ENCODE measurements around the gene ZNF263. TPM values are rescaled to one million over a fixed set of nuclear protein-coding genes. Genes with fewer than 3 reads are reported as not detected.
A peak's percentile ranks its signal among the peaks of the same experiment; 100 is the strongest.

The ZNF263 gene
- polyA plus RNA-seq, 1 of the 3 experiments (the other 2 are of a cell fraction) = 13.7 TPM

DNA sequence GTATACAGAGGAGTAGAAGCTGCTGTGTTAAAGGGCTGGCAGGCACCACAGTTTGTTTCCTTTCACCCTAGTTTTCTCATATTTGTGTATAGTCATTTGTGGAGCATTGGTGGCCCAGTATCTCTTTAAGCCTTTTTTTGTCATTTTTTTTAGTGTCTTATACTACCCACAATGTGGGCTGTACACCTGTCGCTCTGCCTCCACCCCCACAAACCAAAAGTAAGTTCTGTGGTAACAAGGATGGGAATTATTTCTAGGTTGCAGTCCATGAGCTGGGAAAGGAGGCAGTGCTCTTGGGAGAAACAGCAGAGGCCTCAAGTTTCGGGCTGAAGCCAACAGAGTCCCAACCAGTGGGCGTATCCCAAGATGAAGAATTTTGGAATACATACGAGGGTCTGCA lies 28.2 kb downstream of the ZNF263 start:
- no peaks in the 10 kb centered on the region for H3K27me3 ChIP-seq (ENCODE audit: insufficient read depth)
- peaks cover 11% of the 10 kb centered on the region for H3K9me3 ChIP-seq
- ChIA-PET CTCF (interaction anchor here (0.7 to 0.8 kb wide), 2 partner anchors 15 to 182 kb away, joined by 3 read pairs; no protein-coding TSS in a partner anchor), POLR2A (no interaction called here)
- H3K79me2 ChIP-seq (ENCODE audit: insufficient read depth) = no peaks in the 10 kb centered on the region
- H3K4me1 ChIP-seq (ENCODE audit: control insufficient read depth in 1 of 2, insufficient read depth in 2 of 2, low read depth in 1 of 2, low read length in 1 of 2) = no peaks in the 10 kb centered on the region
- peaks cover 20 to 46% of the 10 kb centered on the region in 2 experiments for H3K36me3 ChIP-seq (replicated peaks in 1 of 2; ENCODE audit: control insufficient read depth in 1 of 2, insufficient read depth in 2 of 2, low read length in 1 of 2)
- no peaks in the 10 kb centered on the region for H3F3A ChIP-seq (replicated peaks; ENCODE audit: insufficient read depth)
- no peak for DNase-seq
- no peak overlapping the region for H3K9ac ChIP-seq
- H3K9me2 ChIP-seq = no peaks in the 10 kb centered on the region
- no peak overlapping the region for H3K4me3 ChIP-seq (ENCODE audit: low read depth in 2 of 2, low read length in 1 of 2)
- WGBS (ENCODE audit: low lambda C conversion rate) = 85% methylated on average over 4 of the region's 4 CpGs
- H4K20me1 ChIP-seq (ENCODE audit: insufficient read depth) = no peaks in the 10 kb centered on the region
- TF ChIP-seq, protein P1, sequence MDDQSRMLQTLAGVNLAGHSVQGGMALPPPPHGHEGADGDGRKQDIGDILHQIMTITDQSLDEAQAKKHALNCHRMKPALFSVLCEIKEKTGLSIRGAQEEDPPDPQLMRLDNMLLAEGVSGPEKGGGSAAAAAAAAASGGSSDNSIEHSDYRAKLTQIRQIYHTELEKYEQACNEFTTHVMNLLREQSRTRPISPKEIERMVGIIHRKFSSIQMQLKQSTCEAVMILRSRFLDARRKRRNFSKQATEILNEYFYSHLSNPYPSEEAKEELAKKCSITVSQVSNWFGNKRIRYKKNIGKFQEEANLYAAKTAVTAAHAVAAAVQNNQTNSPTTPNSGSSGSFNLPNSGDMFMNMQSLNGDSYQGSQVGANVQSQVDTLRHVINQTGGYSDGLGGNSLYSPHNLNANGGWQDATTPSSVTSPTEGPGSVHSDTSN (IDR thresholded peaks at IDR 0.05) = no peak
- TF ChIP-seq MEF2A (IDR thresholded peaks at IDR 0.05; ENCODE audit: borderline replicate concordance, low read depth) (no peak), RFX5 (IDR thresholded peaks at IDR 0.05; ENCODE audit: low read length) (no peak), EP300 (IDR thresholded peaks at IDR 0.05; ENCODE audit: borderline replicate concordance in 1 of 2, low read depth in 1 of 2, low read length in 1 of 2) (no peak), ELF1 (IDR thresholded peaks at IDR 0.05) (no peak), CHD2 (IDR thresholded peaks at IDR 0.05; ENCODE audit: low read length, partially characterized antibody) (no peak), NFIC (IDR thresholded peaks at IDR 0.05; ENCODE audit: borderline replicate concordance) (no peak), SMC3 (IDR thresholded peaks at IDR 0.05; ENCODE audit: low read depth, low read length) (no peak), RXRA (IDR thresholded peaks at IDR 0.05; ENCODE audit: borderline replicate concordance, low read depth) (no peak), FOSL2 (IDR thresholded peaks at IDR 0.05; ENCODE audit: borderline replicate concordance, low read depth) (no peak), FOXJ3 (CRISPR knock-in tag; IDR thresholded peaks at IDR 0.05) (no peak), RAD21 (IDR thresholded peaks at IDR 0.05; ENCODE audit: low read length) (no peak)
- no peak overlapping the region for H3K4me2 ChIP-seq
- no peak overlapping the region for H3K27ac ChIP-seq (ENCODE audit: low read depth in 2 of 2, low read length in 1 of 2)
- H2AFZ ChIP-seq (ENCODE audit: low read depth) = no peak overlapping the region

DNA sequence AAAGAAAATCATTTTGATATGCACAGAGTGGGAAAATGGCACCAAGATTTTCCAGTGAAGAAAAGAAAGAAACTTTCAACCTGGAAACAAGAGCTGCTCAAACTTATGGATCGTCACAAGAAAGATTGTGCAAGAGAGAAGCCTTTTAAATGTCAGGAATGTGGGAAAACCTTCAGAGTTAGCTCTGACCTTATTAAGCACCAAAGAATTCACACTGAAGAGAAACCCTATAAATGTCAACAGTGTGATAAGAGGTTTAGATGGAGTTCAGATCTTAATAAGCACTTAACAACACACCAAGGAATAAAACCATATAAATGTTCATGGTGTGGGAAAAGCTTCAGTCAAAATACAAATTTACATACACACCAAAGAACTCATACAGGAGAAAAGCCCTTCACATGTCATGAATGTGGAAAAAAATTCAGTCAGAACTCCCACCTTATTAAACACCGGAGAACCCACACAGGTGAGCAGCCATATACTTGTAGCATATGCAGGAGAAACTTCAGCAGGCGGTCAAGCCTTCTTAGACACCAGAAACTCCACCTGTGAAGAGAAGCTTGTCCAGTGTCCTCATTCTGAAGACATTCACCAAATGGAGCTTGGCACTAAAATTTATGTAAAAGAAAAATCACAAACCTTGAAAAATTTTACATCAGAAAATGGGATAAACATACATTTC lies 34.2 kb downstream of the ZNF263 start:
- H3K79me2 ChIP-seq (ENCODE audit: insufficient read depth) = no peaks in the 10 kb centered on the region
- H3K36me3 ChIP-seq (replicated peaks in 1 of 2; ENCODE audit: control insufficient read depth in 1 of 2, insufficient read depth in 2 of 2, low read length in 1 of 2) = peaks cover 21 to 30% of the 10 kb centered on the region in 2 experiments
- H3K4me2 ChIP-seq = no peak overlapping the region
- H4K20me1 ChIP-seq (ENCODE audit: insufficient read depth) = no peaks in the 10 kb centered on the region
- no peaks in the 10 kb centered on the region for H3K4me1 ChIP-seq (ENCODE audit: control insufficient read depth in 1 of 2, insufficient read depth in 2 of 2, low read depth in 1 of 2, low read length in 1 of 2)
- DNase-seq = no peak
- no peak overlapping the region; a peak in 1 of 4 replicates for H3K4me3 ChIP-seq (ENCODE audit: low read depth in 2 of 2, low read length in 1 of 2)
- H3K9me3 ChIP-seq = peaks cover 21% of the 10 kb centered on the region
- ChIA-PET CTCF (no interaction called here), POLR2A (no interaction called here)
- WGBS (ENCODE audit: low lambda C conversion rate) = 77% methylated on average over 3 of the region's 3 CpGs
- no peak overlapping the region for H3K9ac ChIP-seq
- no peaks in the 10 kb centered on the region for H3K27me3 ChIP-seq (ENCODE audit: insufficient read depth)
- TF ChIP-seq, protein P2, sequence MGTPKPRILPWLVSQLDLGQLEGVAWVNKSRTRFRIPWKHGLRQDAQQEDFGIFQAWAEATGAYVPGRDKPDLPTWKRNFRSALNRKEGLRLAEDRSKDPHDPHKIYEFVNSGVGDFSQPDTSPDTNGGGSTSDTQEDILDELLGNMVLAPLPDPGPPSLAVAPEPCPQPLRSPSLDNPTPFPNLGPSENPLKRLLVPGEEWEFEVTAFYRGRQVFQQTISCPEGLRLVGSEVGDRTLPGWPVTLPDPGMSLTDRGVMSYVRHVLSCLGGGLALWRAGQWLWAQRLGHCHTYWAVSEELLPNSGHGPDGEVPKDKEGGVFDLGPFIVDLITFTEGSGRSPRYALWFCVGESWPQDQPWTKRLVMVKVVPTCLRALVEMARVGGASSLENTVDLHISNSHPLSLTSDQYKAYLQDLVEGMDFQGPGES (IDR thresholded peaks at IDR 0.05; ENCODE audit: low read depth, low read length) = no peak
- TF ChIP-seq SMC3 (IDR thresholded peaks at IDR 0.05; ENCODE audit: low read depth, low read length) (no peak), FOXM1 (IDR thresholded peaks at IDR 0.05; ENCODE audit: low read depth) (no peak), TEAD4 (IDR thresholded peaks at IDR 0.05; ENCODE audit: borderline replicate concordance, insufficient read depth) (no peak), TCF12 (IDR thresholded peaks at IDR 0.05) (peak; percentile 18; the same call in 1 of the 2 replicates)
- TF ChIP-seq, protein P3, sequence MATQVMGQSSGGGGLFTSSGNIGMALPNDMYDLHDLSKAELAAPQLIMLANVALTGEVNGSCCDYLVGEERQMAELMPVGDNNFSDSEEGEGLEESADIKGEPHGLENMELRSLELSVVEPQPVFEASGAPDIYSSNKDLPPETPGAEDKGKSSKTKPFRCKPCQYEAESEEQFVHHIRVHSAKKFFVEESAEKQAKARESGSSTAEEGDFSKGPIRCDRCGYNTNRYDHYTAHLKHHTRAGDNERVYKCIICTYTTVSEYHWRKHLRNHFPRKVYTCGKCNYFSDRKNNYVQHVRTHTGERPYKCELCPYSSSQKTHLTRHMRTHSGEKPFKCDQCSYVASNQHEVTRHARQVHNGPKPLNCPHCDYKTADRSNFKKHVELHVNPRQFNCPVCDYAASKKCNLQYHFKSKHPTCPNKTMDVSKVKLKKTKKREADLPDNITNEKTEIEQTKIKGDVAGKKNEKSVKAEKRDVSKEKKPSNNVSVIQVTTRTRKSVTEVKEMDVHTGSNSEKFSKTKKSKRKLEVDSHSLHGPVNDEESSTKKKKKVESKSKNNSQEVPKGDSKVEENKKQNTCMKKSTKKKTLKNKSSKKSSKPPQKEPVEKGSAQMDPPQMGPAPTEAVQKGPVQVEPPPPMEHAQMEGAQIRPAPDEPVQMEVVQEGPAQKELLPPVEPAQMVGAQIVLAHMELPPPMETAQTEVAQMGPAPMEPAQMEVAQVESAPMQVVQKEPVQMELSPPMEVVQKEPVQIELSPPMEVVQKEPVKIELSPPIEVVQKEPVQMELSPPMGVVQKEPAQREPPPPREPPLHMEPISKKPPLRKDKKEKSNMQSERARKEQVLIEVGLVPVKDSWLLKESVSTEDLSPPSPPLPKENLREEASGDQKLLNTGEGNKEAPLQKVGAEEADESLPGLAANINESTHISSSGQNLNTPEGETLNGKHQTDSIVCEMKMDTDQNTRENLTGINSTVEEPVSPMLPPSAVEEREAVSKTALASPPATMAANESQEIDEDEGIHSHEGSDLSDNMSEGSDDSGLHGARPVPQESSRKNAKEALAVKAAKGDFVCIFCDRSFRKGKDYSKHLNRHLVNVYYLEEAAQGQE (IDR thresholded peaks at IDR 0.05; ENCODE audit: low read depth, low read length) = no peak
- H3F3A ChIP-seq (replicated peaks; ENCODE audit: insufficient read depth) = no peaks in the 10 kb centered on the region
- H3K27ac ChIP-seq (ENCODE audit: low read depth in 2 of 2, low read length in 1 of 2) = no peak overlapping the region
- H2AFZ ChIP-seq (ENCODE audit: low read depth) = no peak overlapping the region
- no peaks in the 10 kb centered on the region for H3K9me2 ChIP-seq

All from SK-N-SH (cell line).